GM10847 (cell line): ENCODE data around the gene MTUS2.

Experiments
- POLR2A ChIP-seq: IDR thresholded peaks from 2 replicates; pipeline ENCODE4 v1.6.1; 2011; ENCODE audit not compliant: insufficient read length; ENCODE audit errors: extremely low read depth

The MTUS2 gene

DNA sequence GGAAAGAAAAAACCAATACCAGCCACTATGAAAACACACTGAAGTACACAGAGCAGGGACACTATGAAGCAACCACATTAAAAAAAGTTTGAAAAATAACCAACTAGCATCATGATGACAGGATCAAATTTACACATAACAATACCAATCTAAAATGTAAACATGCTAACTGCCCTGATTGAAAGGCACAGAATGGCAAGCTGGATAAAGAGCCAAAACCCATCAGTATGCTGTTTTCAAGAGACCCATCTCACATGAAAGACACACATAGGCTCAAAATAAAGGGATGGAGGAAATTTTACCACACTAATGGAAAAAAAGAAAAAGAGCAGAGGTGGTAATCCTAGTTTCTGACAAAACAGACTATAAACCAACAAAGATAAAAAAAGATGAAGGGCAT lies 484.0 kb downstream of the MTUS2 start:
- TF ChIP-seq POLR2A: no peak

DNA sequence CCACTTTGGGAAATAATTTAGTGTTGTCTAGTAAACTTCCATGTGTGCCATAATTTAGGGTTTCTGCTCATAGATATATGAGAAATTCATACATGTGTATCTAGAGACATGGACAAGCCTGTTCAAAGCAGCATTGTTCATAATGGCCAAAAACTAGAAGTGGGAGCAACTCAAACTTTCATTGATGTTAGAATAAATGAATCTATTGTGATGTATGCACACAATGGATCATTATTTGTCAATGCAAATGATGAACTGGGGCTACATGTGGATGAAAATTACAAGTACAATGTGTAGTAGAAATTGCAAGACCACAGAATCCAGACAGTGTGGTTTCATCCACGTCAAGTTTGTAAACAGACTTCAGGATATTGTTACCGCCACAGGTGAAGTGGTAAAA lies 490.7 kb downstream of the MTUS2 start:
- no peak for TF ChIP-seq POLR2A

DNA sequence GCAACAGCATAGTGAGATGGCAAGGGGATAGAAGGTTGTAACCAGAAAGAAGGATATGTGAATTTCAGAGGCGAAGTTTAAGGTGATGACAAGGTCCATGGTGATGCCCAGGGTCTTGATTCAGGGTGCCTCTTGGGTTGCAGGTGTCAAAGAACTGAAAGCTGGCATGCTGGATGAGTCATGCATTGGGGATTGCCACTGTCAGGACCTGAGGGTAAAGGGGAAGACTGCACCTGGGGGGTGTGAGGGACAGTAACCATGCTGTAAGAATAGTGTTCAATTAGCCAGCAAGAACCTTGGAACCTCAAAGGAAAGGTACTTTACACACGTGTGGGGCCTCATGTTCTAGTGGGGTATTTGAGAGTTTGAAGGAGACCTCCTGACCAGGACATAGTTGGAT lies 495.7 kb downstream of the MTUS2 start:
- TF ChIP-seq POLR2A: no peak

DNA sequence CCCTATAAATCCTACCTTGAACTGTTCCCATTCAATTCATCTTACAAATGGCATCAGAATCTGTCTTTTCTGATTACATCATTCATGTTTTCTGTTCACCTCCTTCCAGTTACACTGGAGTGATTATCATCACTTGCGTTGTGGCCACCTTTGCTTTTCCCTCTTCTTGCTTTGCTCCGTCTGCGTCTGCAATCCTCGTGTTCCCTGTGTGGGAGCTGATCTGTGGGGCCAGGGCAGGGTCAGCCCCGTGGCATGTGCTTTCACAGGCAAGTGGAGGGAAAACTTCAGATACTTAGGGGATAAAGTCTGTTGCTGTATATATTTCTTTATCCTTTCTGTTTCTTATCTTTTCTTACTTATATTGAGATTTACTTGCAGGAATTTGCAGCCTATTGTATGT lies 497.7 kb downstream of the MTUS2 start:
- no peak for TF ChIP-seq POLR2A

DNA sequence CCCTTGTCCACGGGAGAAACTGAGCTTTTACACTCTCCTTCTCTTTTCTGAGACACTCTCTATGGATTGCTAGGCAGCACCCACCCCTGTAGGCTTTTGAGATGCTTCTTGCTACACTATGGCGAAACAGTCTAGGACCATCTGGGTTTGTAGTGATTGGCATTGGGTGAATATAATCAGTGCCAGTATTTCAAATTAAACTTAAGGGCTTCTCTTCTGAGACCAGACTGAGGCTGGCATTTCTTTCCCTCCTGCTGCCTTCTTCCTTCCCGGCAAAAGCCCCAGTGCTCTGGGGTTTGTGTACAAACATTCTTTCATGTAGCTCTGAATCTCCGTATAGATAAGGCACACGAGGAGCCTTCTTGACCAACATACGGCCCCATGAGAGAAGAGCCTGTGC lies 498.6 kb downstream of the MTUS2 start:
- no peak for TF ChIP-seq POLR2A

DNA sequence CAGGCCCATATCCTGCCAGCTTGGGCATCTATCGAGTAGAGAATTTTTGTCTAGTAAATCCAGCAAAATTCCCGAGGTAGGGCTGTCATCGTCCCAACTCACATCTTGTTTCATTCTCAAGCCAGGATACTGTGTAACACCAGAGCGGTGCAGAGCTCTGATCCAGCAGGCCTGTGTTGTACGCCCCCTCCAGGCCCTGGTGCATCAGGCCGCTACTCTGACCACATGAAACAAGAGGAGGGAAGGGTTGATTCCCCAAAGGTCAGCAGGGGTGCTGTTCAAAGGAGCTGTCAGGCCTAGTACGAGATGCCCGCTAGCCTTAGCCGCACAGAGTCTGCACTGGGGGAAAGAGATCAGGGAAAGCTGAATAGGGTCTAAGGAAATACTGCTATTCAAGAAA lies 499.3 kb downstream of the MTUS2 start:
- no peak for TF ChIP-seq POLR2A

DNA sequence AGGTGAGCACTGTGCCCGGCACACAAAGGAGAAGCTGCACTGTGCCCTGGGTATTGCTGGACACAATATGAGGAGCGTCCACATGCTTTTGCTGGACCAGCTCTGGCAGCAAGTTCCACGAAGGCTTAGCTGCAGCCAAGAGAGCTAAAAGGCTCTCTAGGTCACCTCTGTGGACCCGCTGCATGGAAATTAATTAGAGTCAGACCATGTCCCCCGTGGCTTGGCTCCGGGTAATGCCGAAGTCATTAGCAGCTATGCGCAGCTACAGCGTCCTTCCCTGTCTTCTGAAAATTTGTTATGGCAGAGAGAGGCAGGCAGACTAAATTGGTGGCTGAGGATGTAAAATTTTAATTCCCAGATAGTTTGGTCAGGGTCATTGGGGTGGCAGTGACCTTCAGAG lies 503.8 kb downstream of the MTUS2 start:
- no peak for TF ChIP-seq POLR2A

DNA sequence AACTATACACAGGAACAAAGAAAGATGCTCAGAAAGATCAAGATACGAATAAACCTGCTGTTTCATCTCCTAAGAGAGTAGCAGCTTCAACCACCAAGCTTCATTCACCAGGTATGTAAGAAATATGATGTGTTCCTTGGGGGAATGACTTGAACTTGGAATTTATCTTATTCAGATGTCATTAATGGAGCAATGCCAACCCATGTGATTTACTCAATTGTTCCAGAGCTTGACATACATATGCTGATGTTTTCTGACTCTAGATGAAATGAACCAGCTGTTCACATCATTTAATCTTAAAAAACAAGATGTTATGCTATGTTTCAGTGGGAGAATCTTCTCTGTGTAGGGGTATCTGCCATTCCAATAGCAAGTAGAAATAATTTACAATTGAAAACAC lies 504.5 kb downstream of the MTUS2 start:
- no peak for TF ChIP-seq POLR2A

DNA sequence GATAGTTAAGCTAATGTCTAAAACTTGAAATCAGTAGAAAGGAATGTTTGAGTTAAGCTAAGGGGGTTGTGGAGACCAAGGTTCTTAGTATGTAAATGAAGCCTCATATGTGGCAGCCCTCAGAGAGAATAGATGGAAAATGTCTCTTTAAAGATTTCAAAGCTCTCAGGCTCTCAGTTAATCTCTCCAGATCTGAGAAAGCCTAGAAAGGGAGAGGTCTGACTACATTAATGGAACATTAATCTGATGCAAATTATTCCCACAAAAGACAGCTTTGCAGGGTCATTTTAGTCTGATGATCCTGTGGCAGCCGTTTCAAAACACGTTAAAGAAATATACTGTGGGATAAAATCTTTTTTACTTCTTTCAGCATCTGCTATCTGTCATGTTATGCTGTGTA lies 508.4 kb downstream of the MTUS2 start:
- TF ChIP-seq POLR2A: no peak

DNA sequence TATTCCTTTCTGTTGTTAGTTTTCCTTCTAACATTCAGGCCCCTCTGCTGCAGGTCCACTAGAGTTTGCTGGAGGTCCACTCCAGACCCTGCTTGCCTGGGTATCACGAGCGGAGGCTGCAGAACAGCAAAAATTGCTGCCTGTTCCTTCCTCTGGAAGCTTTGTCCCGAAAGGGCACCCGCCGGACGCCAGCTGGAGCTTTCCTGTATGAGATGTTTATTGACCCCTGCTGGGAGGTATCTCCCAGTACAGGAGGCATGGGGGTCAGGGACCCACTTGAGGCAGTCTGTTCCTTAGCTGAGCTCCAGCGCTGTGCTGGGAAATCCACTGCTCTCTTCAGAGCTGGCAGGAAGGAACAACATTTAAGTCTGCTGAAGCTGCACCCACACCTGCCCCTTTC lies 516.2 kb downstream of the MTUS2 start:
- no peak for TF ChIP-seq POLR2A

DNA sequence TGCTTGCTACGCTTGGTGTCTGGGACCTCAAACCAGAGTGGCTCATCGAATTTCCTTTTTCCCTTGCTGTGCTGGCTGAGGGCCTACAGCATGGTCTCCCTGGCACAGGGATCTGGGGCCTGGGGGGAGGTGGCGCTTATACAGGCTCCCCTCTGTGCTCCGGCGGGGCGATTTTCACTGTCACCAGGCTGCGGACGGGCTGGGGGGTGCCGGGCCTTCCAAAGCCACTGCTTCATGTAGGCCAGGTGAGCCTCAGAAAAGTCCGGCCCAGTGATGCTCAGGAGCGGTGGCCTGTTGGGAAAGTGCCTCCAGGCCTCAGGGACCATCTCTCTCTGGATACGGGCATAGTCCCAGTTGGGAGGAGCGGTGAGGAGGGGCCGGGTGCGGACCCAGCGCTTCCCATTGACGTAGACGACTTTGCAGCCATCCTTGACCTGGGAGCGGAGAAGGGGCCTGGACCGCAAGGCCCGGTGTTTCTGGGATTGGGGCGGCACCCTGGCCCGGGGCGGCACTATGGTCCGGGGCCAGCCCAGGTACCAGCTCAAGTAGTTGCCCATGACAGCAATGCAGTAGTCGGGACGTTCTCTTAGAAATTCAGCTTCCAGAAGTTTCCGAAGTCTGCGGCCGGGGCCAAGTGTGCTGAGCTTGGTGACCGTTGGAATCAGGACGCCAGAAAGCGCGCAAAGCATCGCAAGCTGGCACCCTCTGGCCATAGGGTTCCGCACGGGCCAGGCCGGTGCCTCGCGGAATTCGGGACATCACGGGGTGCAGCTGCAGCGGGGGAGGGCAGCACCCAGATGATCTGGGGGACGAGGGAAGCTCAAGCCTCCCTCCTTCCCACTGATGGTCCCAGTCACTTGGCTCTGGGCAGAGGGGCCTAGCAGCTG lies 519.5 kb downstream of the MTUS2 start:
- no peak for TF ChIP-seq POLR2A

DNA sequence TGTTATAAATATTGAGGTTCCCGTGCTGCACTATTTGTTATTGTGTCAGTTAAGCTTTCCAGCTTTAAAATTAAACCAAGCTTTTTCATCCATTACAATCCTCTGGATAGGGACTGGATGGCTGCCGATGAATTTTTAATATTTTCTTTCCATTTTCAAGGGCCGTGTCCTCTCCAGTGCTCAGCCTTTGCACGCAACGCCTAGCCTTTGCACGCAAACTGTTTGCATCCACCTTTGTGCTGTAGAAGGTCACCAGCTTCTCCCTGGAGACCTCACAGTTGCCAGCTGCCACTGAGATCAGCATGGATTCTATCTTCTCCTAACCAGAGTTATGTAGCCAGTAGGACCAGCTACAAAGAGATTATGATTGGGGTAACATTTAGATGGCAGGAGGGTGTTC lies 534.9 kb downstream of the MTUS2 start:
- TF ChIP-seq POLR2A: no peak

DNA sequence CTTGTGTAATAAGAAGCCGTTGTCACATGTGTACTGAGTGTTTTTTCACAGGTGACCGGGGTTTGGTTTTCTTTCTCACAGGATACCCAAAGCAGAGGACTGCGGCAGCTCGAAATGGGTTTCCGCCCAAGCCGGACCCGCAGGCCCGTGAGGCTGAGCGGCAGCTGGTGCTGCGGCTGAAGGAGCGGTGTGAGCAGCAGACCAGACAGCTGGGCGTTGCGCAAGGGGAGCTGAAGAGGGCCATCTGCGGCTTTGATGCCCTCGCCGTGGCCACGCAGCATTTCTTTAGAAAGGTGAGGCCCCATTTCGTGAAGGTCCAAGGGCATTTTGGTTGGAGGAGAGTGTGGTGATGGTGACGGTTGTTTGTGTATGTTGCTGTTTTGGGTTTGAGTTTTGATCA lies 539.0 kb downstream of the MTUS2 start:
- TF ChIP-seq POLR2A: no peak

DNA sequence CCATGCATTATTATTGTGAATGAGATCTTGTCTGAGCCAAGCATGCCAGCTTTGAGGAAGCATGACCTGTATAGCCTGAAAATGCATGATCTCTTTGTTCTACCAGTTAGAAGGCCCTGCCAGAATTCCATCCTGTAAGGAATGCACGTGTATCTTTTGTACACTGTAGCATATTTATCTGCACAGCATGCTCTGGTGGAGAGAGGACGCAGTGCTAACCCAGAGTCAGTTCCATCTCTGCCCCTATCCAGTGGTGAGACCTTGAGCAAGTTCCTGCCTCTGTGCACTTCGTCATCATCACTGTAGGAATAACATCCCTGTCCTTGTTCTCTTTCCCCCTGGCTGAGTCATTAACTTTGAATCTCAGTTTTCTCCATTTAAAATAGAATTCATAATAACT lies 541.6 kb downstream of the MTUS2 start:
- TF ChIP-seq POLR2A: no peak

DNA sequence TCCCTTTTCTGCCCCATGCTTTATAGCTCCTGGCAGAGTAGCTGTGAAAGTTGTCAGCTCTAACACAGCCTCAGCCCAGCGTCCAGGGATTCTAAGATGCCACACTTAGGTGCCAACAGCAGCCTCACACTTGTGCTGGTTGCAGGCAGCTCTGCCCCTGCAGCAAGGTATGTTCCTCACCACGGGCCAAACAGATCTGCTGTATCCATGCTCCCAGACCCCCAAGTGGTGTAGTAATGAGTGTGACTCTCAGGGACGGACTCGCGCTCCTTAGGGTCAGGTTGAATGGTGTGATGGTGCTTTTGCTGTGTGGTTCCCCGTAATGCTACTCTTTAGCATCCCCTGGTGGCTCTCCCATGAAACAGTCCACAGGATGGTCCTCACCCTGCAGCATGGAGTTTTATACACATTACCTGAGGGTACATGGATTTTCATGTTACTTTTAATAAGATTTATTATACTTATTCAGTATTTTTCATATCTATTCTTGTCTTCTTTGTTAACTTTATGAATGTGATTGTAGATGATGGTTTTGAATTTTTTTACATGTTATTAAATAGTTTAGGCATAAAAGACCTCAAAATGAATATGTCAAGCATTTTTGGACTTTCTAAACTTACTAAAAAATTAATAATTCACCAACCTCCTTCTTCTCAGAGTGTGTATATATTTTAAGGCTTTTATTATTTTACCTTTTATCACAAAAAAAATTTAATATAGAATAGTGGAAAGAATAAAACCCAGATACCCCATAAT lies 542.9 kb downstream of the MTUS2 start:
- no peak for TF ChIP-seq POLR2A

DNA sequence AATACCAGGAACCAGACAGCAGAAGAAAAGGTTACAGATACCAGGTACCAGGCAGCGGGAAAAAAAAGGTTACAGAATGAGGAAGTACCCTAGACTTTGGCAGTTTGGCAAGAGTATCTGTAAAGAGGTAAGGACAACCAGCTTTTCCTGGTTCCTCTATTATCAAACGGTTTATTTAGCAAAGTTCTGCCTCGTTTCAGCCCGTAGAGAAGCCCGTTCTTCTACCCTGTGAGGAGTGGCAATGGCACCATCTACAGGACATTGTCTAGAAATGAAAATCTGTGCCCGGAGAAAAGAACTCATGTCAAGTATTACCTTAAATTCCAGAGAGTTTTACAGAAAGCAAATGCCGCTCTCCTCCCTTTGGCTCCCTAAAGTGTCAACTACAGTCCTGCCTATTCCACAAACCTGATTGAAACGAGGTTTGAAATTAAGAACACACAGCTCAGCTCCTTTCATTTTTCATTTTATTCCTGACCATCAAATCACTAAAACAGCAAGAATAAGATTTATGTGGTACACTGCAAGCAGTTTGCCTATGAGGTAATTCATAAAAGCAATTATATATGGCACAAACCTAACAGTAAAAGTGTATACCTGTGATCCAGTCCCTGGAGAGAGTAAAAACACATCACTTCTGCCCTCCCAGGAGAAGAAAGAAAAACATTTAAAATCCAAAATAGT lies 549.1 kb downstream of the MTUS2 start:
- no peak for TF ChIP-seq POLR2A
